ENCODE results near the gene MACROD1. TPM values are rescaled to one million over a fixed set of nuclear protein-coding genes. Genes with fewer than 3 reads are reported as not detected.
A peak's percentile ranks its signal among the peaks of the same experiment; 100 is the strongest.

MACROD1 gene
- total and polyA plus RNA-seq, 2 donors (not counting 1 experiment from before 2014, with no cell fraction given) = 2.7 to 8.6 TPM

DNA sequence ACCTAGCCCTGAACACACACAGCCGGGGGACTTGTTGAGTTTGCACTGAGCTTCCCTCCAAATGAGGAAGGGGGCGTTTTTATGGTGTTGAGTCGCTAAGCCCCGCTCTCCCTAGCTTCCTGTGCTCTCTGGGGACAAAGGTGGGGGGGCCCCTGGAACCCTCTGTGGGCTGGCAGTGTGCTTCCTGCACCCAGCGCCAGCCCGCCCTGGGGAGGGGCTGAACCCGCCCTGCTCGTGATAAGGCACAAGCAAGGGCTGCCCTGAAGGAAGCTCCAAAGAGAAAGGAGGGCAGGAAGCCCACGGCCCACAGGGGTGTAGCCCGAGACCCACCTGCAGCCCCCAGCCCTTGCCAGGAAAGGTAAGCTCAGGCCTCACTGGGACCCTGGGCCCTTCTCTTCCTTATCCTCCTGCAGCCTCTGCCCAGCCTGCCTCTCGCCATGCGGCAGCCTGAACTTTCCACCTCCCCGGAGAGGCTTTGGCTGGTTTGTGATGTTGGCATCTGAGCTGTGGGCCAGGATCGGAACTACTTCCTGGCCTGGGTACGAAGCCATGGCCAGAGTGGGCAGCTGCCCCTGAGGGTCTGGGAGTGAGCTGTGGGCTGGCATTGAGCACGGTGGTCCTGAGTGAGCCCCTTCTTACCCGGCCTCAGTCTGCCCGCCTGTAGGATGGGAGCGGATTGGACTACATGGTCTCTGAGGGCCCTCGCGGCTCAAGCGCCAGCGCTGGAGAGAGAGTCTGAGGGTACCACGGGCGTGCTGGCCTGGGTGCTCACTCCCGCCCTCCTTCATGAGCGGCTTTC, 40.7 kb upstream of the MACROD1 start, which contains the start of gene FERMT3:
TSS of gene FERMT3 (plus strand) at position 265 of the 799 bp plus-strand sequence. CDS start 644 bp downstream, outside the sequence.
- peak within 1 kb of the TSS; percentile 74 for H2AFZ ChIP-seq (ENCODE audit: insufficient read depth, low read depth, low read length, poor library complexity, severe bottlenecking)
- peak; percentile 73 for DNase-seq
- peaks cover 0 to 43% of the 10 kb centered on the region in 2 experiments for H3K36me3 ChIP-seq (replicated peaks in 1 of 2; ENCODE audit: control extremely low read depth in 1 of 2, control insufficient read depth in 1 of 2, extremely low read depth in 1 of 2, insufficient read depth in 2 of 2, low read length in 1 of 2)
- peak within 1 kb of the TSS; percentile 93 for H3K9ac ChIP-seq (ENCODE audit: low read length)
- Mint-ChIP-seq H3K9me3 (ENCODE audit: insufficient read depth) (no peaks in the 10 kb centered on the region), H3K27ac (peak within 1 kb of the TSS; percentile 96), H3K4me3 (peak within 1 kb of the TSS; percentile 90), H3K27me3 (no peaks in the 10 kb centered on the region), H3K4me1 (peaks cover 49% of the 10 kb centered on the region)
- intact Hi-C loops (cut with micrococcal nuclease) = loop anchor here (1.0 to 10.0 kb wide), 5 partner anchors 20 to 448 kb away; partner anchors contain the start of genes DNAJC4, FKBP2, NUDT22 and TRPT1
- peak within 1 kb of the TSS; percentile 73 to 90 for H3K27ac ChIP-seq (ENCODE audit: low read length in 2 of 2)
- H3K4me2 ChIP-seq (replicated peaks; ENCODE audit: low read depth, low read length, poor library complexity, severe bottlenecking) = peak within 1 kb of the TSS; percentile 99
- H4K20me1 ChIP-seq (ENCODE audit: control insufficient read depth, insufficient read depth, low read length, poor library complexity, severe bottlenecking) = peaks cover 33% of the 10 kb centered on the region
- peaks cover 30 to 46% of the 10 kb centered on the region in 2 donors for H3K4me1 ChIP-seq (ENCODE audit: control insufficient read depth in 2 of 2, insufficient read depth in 2 of 2, low read length in 2 of 2)
- POLR2A ChIA-PET = interaction anchor here (0.6 to 4.8 kb wide), 18 partner anchors 13 to 111 kb away, joined by 3 to 78 read pairs (median 6); partner anchors contain the start of genes BAD, DNAJC4, ESRRA and FKBP2
- 4% methylated on average over 24 of the region's 27 CpGs for WGBS (ENCODE audit: insufficient coverage)
- peaks cover 37% of the 10 kb centered on the region for H3K79me2 ChIP-seq (ENCODE audit: control insufficient read depth, insufficient read depth, low read length)
- H3K4me3 ChIP-seq (ENCODE audit: control extremely low read depth in 1 of 5, extremely low read depth in 1 of 5, insufficient read depth in 1 of 5, low read depth in 2 of 5, low read length in 4 of 5) = peak within 1 kb of the TSS; percentile 69 to 95 (median 79)
- CTCF ChIA-PET = interaction anchor here (1.0 to 10.3 kb wide), 18 partner anchors 10 to 446 kb away, joined by 3 to 243 read pairs (median 7); partner anchors contain the start of genes CATSPERZ, ESRRA, FKBP2 and NUDT22
- peak; percentile 61 for ATAC-seq (ENCODE audit: low read depth)
- TF ChIP-seq EZH2 (IDR thresholded peaks at IDR 0.05; ENCODE audit: borderline replicate concordance, insufficient read depth, low read depth, low read length, poor library complexity, severe bottlenecking) = no peak
- TF ChIP-seq, protein P1, sequence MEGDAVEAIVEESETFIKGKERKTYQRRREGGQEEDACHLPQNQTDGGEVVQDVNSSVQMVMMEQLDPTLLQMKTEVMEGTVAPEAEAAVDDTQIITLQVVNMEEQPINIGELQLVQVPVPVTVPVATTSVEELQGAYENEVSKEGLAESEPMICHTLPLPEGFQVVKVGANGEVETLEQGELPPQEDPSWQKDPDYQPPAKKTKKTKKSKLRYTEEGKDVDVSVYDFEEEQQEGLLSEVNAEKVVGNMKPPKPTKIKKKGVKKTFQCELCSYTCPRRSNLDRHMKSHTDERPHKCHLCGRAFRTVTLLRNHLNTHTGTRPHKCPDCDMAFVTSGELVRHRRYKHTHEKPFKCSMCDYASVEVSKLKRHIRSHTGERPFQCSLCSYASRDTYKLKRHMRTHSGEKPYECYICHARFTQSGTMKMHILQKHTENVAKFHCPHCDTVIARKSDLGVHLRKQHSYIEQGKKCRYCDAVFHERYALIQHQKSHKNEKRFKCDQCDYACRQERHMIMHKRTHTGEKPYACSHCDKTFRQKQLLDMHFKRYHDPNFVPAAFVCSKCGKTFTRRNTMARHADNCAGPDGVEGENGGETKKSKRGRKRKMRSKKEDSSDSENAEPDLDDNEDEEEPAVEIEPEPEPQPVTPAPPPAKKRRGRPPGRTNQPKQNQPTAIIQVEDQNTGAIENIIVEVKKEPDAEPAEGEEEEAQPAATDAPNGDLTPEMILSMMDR (IDR thresholded peaks at IDR 0.05) = no peak
- no peaks in the 10 kb centered on the region for H3K9me3 ChIP-seq (ENCODE audit: control extremely low read depth in 1 of 3, control insufficient read depth in 2 of 3, insufficient read depth in 1 of 3, low read length in 2 of 3)
- H3K27me3 ChIP-seq (replicated peaks in 1 of 4; ENCODE audit: control extremely low read depth in 1 of 4, control insufficient read depth in 3 of 4, insufficient read depth in 4 of 4, low read length in 3 of 4) = no peaks in the 10 kb centered on the region

Data from B cell (primary cell).